HG03060 (cell line): ENCODE results near the gene WNT6.
A peak's percentile ranks its signal among the peaks of the same experiment; 100 is the strongest.

ENCODE experiments used
- ATAC-seq: cut with Tn5 transposase; IDR thresholded peaks from one replicate; pipeline ENCODE4 v1.9.1; 2021; ENCODE audit warnings: low read depth, moderate number of reproducible peaks; ENCODE audit not compliant: unreplicated experiment

WNT6 gene

GRCh38 chr2:218875692-218876246, 16.2 kb downstream of the WNT6 start:
- ATAC-seq, result no peak

- no peak for ATAC-seq
These were observed 17.1 kb downstream of the WNT6 start for GRCh38 chr2:218876562-218877219.

GRCh38 chr2:218877331-218877730, 17.7 kb downstream of the WNT6 start:
- ATAC-seq, result no peak

GRCh38 chr2:218877891-218878290, 18.3 kb downstream of the WNT6 start:
- no peak for ATAC-seq

GRCh38 chr2:218878486-218878885, 18.9 kb downstream of the WNT6 start:
- ATAC-seq, result no peak

- no peak for ATAC-seq
These were observed 19.5 kb downstream of the WNT6 start for GRCh38 chr2:218878926-218879761.

- no peak for ATAC-seq
These were observed 20.1 kb downstream of the WNT6 start for GRCh38 chr2:218879776-218880101.

GRCh38 chr2:218880102-218880858, 20.7 kb downstream of the WNT6 start, which contains the start of gene WNT10A:
Gene WNT10A (plus strand): TSS chr2:218880852. CDS start chr2:218880996, 144 bp downstream.
- ATAC-seq, result peak; percentile 45

- no peak for ATAC-seq
These were observed 21.4 kb downstream of the WNT6 start for GRCh38 chr2:218880859-218881594.

GRCh38 chr2:218881744-218882460, 22.3 kb downstream of the WNT6 start:
- ATAC-seq, result no peak

- ATAC-seq, result no peak
These were observed 22.8 kb downstream of the WNT6 start for GRCh38 chr2:218882461-218882816.

- ATAC-seq, result no peak
These were observed 23.3 kb downstream of the WNT6 start for GRCh38 chr2:218882866-218883366.

- no peak for ATAC-seq
These were observed 24.2 kb downstream of the WNT6 start for GRCh38 chr2:218883491-218884490.

GRCh38 chr2:218884519-218884918, 24.9 kb downstream of the WNT6 start:
- ATAC-seq, result no peak

GRCh38 chr2:218885981-218886947, 26.7 kb downstream of the WNT6 start:
- ATAC-seq, result peak; percentile 59

- ATAC-seq, result no peak
These were observed 27.5 kb downstream of the WNT6 start for GRCh38 chr2:218887079-218887478.

GRCh38 chr2:218888341-218888740, 28.7 kb downstream of the WNT6 start:
- ATAC-seq, result no peak
